Measurements from ENCODE around the gene TBC1D5.

Gene TBC1D5

DNA sequence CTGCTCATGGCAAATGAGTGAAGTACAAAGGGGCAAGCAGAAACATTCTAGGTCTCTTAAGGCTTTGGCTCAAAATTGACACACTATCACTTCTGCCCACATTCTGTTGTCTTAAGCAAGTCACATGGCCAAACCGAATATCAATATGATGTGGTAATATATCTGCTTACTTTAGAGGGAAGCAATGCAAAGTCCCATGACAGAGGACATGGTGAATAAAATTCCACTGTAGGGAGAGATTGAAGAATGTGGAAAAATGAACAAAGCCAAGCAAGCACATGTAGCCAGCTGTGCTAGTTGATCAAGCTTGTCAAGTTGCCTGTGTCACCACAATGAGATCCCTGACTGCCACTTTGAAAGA is 11.2 kb upstream of the TBC1D5 start:
- no peak for TF ChIP-seq ZFX (IDR thresholded peaks at IDR 0.05)
- TF ChIP-seq, protein P1, sequence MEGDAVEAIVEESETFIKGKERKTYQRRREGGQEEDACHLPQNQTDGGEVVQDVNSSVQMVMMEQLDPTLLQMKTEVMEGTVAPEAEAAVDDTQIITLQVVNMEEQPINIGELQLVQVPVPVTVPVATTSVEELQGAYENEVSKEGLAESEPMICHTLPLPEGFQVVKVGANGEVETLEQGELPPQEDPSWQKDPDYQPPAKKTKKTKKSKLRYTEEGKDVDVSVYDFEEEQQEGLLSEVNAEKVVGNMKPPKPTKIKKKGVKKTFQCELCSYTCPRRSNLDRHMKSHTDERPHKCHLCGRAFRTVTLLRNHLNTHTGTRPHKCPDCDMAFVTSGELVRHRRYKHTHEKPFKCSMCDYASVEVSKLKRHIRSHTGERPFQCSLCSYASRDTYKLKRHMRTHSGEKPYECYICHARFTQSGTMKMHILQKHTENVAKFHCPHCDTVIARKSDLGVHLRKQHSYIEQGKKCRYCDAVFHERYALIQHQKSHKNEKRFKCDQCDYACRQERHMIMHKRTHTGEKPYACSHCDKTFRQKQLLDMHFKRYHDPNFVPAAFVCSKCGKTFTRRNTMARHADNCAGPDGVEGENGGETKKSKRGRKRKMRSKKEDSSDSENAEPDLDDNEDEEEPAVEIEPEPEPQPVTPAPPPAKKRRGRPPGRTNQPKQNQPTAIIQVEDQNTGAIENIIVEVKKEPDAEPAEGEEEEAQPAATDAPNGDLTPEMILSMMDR (conservative IDR thresholded peaks at IDR 0.05) = no peak
- no peak overlapping the region for H3K27ac ChIP-seq

DNA sequence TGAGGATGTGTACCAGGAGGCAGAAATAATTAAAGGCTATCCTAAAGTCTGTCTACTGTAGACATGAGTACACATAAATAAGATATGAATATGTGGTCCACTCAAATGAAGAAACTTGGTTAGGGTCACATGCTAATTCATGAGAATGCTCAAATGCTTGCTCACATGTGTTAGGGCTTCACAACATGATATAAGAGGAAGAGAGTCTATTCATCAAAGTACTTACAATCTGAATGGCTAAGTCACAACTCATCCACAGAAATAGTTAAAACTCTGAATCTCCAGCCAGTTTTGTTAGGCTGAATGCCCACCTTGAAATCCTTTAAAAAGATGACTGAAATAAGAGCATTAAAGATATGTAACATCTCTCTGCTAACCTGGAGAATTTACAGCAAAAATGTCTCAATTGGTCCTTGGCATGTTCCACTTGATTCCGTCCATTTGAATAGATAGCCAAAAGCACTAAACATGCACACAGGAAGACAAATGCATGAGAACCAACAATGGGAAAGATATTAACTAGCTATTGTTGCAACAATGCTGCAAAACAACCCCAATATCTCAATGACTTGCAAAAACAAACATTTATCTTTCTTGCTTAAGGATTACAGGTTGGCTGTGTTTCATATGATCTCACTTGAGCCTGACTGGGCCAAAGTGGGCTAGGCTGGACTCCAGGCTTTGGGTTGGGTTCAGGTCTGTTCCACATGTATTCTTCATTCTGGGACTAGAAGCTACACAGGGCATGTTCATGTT is 10.6 kb upstream of the TBC1D5 start:
- TF ChIP-seq ZFX (IDR thresholded peaks at IDR 0.05) = no peak
- TF ChIP-seq, protein P1 (conservative IDR thresholded peaks at IDR 0.05) = no peak
- H3K27ac ChIP-seq = no peak overlapping the region

- TF ChIP-seq, protein P1 (conservative IDR thresholded peaks at IDR 0.05) = no peak
These were observed 10.0 kb upstream of the TBC1D5 start for GRCh38 chr3:17752436-17752835.

GRCh38 chr3:17749705-17750293 is 7.4 kb upstream of the TBC1D5 start:
- no peak overlapping the region for H3K27ac ChIP-seq
- TF ChIP-seq, protein P1 (conservative IDR thresholded peaks at IDR 0.05) = no peak

More at GRCh38 chr3:17752436-17752835, 10.0 kb upstream of the TBC1D5 start:
- no peak overlapping the region for H3K27ac ChIP-seq

- H3K27ac ChIP-seq = no peak overlapping the region
- TF ChIP-seq, protein P1 (conservative IDR thresholded peaks at IDR 0.05) = no peak
- TF ChIP-seq ZFX (IDR thresholded peaks at IDR 0.05) = no peak
These were observed 6.8 kb upstream of the TBC1D5 start for GRCh38 chr3:17749281-17749680.

DNA sequence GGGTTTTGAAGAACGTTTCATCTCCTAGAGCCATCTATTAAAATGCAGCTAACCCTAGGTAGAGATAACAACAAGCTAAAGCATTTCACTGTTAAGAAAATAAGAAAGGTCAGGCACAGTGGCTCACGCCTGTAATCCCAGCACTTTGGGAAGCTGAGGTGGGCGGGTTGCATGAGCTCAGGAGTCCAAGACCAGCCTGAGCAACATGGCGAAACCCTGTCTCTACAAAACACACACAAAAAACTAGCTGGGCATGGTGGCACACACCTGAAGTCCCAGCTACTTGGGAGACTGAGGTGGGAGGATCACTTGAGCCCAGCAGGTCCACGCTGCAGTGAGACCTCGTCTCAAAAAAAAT is 5.4 kb upstream of the TBC1D5 start:
- H3K27ac ChIP-seq = no peak overlapping the region
- no peak for TF ChIP-seq ZFX (IDR thresholded peaks at IDR 0.05)
- TF ChIP-seq, protein P1 (conservative IDR thresholded peaks at IDR 0.05) = no peak

DNA sequence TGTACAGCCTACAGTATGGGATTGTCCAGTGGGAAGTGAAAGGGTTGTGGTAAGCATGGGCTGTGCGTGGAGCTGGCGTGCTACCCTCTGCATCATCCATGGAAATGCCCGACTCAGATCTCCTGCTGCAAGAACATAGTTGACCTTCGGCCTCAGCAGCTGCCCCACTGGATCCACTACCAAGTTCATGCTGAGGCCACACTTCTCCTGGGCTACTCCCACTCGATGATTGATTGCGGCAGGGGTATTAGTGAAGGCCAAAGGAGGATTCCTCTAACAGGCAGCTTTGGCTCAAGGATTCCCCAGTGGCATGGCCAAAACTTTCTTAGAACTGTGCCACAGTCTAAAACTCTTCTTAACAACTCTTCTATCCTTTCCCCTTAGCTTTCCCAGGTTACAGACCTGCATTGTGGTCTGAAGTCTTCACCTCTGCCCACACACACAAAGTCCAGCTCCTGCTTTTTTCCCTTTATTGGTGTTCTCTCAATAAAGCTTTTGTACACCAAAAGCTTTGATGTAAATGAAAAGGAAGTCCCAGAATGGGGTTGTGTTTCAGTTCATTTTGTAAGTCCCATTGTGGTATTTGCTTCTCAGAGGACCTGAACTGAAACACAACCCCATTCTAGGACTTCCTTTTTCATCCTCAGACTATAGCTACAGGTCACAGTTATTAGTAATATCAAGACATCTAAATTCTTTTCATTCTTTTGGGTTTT is 4.9 kb upstream of the TBC1D5 start:
- H3K27ac ChIP-seq = no peak overlapping the region
- no peak for TF ChIP-seq ZFX (IDR thresholded peaks at IDR 0.05)
- TF ChIP-seq, protein P1 (conservative IDR thresholded peaks at IDR 0.05) = no peak
